ENCODE data around the gene EIF4G3. TPM values are rescaled to one million over a fixed set of nuclear protein-coding genes. Genes with fewer than 3 reads are reported as not detected.

The EIF4G3 gene
- total RNA-seq, 1 experiment from 2014 or later: 72.0 TPM

- no peak overlapping the region for H3K4me2 ChIP-seq (ENCODE audit: insufficient read depth, insufficient read length, low read length)
- no peak overlapping the region for H2AK5ac ChIP-seq (ENCODE audit: insufficient read length, low read length)
- Mint-ChIP-seq H3K27ac (peak overlapping the region in 1 of 3 experiments; percentile 35; a peak in 1 of 7 replicates), H3K4me1 (0 out of 4 replicates have a peak, but pooled peaks cover 0 to 5% of the 10 kb centered on the region in 2 experiments), H3K4me3 (no peak overlapping the region), H3K27me3 (ENCODE audit: low read depth) (no peaks in the 10 kb centered on the region), H3K36me3 (ENCODE audit: insufficient read depth in 1 of 3, low read depth in 3 of 3) (peaks cover under 1 to 1% (median under 1%) of the 10 kb centered on the region in 3 experiments; a peak in 6 of 7 replicates), H3K9me3 (peaks cover 0 to under 1% of the 10 kb centered on the region in 2 experiments; a peak in 1 of 5 replicates)
- no peak overlapping the region for H3K56ac ChIP-seq (ENCODE audit: insufficient read length, low read depth, low read length)
- TF ChIP-seq CTCF (conservative IDR thresholded peaks at IDR 0.05): no peak
- DNase-seq: no peak
- no peaks in the 10 kb centered on the region for H3K79me1 ChIP-seq (ENCODE audit: insufficient read depth, low read depth, low read length, poor library complexity, severe bottlenecking)
- H4K20me1 ChIP-seq (ENCODE audit: control insufficient read depth, insufficient read depth, insufficient read length): no peaks in the 10 kb centered on the region
- H3T11ph ChIP-seq (ENCODE audit: low read length): no peak overlapping the region
- no peak overlapping the region for H3K4ac ChIP-seq (ENCODE audit: low read depth, low read length)
- H4K8ac ChIP-seq (replicated peaks; ENCODE audit: insufficient read length, low read depth, low read length): no peak overlapping the region
- H3K9me3 ChIP-seq (ENCODE audit: control insufficient read depth, low read depth, low read length): no peaks in the 10 kb centered on the region
- H2AFZ ChIP-seq (ENCODE audit: low read length): no peak overlapping the region
- no peak overlapping the region for H3K23ac ChIP-seq (ENCODE audit: insufficient read length, low read depth, low read length)
- H3K14ac ChIP-seq (ENCODE audit: insufficient read depth, low read length): no peak overlapping the region
- H3K79me2 ChIP-seq (ENCODE audit: insufficient read depth, low read length): no peaks in the 10 kb centered on the region
- WGBS (ENCODE audit: extremely low coverage, insufficient read length, low lambda C conversion rate): no CpG with 5 or more reads among the region's 5 CpGs
- no peak overlapping the region for H3K9ac ChIP-seq (ENCODE audit: extremely low read depth, insufficient read length, low read length)
- no peaks in the 10 kb centered on the region for H3K23me2 ChIP-seq (ENCODE audit: insufficient read length, low read depth, low read length, poor library complexity, severe bottlenecking)
- H4K91ac ChIP-seq (ENCODE audit: insufficient read length, low read depth, low read length): no peak overlapping the region
- no peaks in the 10 kb centered on the region for H3K4me1 ChIP-seq (ENCODE audit: insufficient read depth, low read length)
- no peak overlapping the region for H3K18ac ChIP-seq (ENCODE audit: insufficient read length, low read depth, low read length)
- H2BK20ac ChIP-seq (ENCODE audit: low read depth, low read length, poor library complexity, severe bottlenecking): no peak overlapping the region
- H3K27me3 ChIP-seq (ENCODE audit: insufficient read depth, low read length): no peaks in the 10 kb centered on the region
- no peak overlapping the region for H4K5ac ChIP-seq (ENCODE audit: insufficient read length, low read depth, low read length)
- H2BK120ac ChIP-seq (ENCODE audit: low read depth, low read length, poor library complexity, severe bottlenecking): no peak overlapping the region
- H3K27ac ChIP-seq (ENCODE audit: insufficient read length, low read depth, low read length): no peak overlapping the region
- no peak overlapping the region for H2BK12ac ChIP-seq (ENCODE audit: insufficient read length, low read depth, low read length)
- H2BK15ac ChIP-seq (ENCODE audit: low read depth, low read length): no peak overlapping the region
- no peak overlapping the region for H2BK5ac ChIP-seq (ENCODE audit: insufficient read length, low read length)
Measured at GRCh38 chr1:21060523-21060922, 116.2 kb downstream of the EIF4G3 start.
